HL-60/S4 treated with retinoic acid at 250 ng/mL for 4 days and 3 days (cell line): ENCODE data around the gene GNLY.

Source experiments
- in situ Hi-C: fragments of 300-500 bp; cut with MboI; formaldehyde crosslinking; loops from 2 replicates; pipeline ENCODE4 v1.7.0; 2022; ENCODE audit warnings: low sequenced_read_pairs

The GNLY gene

GRCh38 chr2:85740193-85740592 is 46.0 kb downstream of the GNLY start:
- in situ Hi-C loops = loop anchor here (5.0 kb wide), 1 partner anchor 72 kb away; no protein-coding TSS in a partner anchor

DNA sequence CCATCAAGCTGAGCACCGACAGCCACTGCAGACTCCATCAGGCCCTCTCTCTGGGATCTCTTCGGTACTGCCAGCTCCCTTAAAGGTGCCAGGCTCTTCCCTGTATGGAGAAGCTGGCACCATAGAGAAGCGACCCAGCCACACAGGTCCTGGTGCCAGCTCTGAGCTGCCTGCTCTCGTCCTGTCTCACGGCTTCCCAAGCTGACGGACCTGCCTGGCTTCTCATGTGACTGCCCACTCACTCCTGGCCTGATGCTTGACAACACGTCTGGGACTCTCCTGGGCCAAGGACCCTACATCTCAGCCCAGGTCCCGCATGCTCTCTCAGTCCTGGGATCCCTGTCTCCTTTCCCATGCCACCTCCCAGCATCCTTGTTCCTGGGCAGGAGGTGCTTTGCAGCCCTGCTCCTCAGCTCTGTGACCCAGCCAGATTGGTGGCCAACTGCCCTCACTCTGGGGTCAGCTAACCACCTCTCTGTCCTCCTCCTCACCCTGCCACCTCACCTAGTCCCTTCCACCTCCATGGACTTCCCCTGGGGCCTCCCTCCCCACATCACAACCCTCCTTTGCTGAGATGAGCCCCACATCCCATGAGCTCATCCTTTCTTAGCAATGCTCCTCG is 47.2 kb downstream of the GNLY start:
- in situ Hi-C loops = loop anchor here (5.0 kb wide), 1 partner anchor 71 kb away; no protein-coding TSS in a partner anchor

DNA sequence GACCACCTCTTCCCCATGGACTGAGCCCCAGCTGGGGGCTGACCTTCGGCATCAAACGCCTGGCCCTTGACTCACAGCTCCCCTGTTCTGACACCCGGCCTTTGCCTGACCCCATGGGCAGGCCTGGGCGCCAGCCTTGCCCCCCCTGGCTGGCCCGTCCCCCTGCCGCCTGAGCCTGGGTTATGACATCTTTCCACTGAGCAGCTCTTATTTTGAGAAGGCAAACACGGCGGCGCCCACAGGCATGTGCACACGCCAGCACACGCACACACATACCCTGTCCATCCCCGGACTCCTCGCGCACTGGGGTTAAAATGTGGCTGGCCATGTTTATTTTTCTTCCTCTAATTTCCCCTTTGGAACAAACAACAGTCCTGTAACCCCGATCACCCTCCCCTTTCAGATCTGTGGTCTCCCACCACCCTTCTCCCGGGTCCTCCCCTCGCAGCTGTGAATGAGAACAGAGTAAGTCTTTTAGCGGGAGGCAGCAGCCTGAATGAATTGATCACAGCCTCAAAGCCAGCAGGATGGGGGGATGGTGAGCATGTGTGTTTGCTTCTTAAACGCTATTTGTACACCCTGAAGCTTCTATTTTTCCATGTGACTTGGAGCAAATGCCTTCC is 47.8 kb downstream of the GNLY start:
- in situ Hi-C loops = loop anchor here (5.0 kb wide), 1 partner anchor 70 kb away; no protein-coding TSS in a partner anchor

- in situ Hi-C loops = loop anchor here (5.0 kb wide), 1 partner anchor 69 kb away; no protein-coding TSS in a partner anchor
Measured at GRCh38 chr2:85743304-85743978, 49.3 kb downstream of the GNLY start.

DNA sequence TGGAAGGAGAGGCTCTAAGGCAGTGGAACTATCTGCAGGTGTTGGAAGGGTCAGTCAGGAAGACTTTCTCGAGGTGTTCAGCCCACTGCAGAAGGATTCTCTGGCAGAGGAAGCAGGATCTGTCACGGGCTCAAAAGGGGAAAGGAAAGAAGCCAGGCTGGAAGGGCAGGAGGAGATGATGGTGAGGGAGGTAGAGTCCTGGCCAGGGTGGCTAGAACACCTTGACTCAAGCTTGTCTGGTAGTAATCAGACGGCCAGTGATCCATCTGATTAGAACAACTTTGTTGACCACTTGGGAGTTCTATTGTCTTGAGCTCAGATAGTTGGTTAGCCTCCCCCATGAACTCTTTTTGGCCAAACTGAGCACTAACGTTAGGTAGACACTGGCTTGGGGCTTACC is 49.9 kb downstream of the GNLY start:
- in situ Hi-C loops = loop anchor here (5.0 kb wide), 1 partner anchor 68 kb away; no protein-coding TSS in a partner anchor

DNA sequence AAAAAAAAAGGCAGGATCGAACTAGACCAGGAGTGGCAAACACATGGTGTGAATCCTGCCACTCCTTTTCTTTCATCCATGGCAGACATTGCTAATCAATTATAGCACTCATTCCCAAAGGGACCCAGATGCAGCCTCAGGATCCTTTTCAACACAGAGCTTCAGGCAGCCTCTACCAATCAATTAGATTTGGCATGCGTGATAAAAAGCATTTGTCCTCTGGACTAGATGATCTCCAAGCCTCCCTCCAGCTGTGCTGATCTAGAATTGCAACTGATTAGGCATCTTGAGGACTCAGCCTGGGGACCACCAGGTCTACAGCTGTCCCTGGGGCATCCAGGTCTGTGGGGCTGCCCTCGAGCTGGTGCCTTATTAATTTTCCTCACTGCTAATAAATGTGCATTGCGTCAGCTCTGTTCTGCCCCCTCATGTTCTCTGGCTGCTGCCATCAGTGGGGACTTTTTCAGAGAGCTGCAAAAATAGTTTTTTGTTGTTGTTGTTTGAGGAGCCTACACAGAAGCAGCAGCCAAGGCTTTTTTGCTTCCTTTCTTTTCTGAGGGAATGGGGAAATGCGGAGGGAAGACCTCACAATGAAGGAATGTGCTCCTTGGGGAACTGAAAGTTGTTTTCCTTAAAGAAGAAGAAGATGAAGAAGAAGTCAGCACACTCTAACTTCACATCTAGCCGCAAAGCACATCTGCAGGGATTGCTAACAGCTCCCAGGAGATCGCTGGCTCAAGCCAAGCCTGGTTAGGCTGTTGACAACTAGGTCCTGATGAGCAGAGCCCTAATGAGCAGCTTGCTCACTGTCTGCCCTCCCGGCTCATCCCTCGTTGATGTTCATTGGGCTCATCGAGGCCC is 50.8 kb downstream of the GNLY start:
- in situ Hi-C loops = loop anchor here (5.0 kb wide), 1 partner anchor 67 kb away; no protein-coding TSS in a partner anchor

GRCh38 chr2:85745619-85746018 is 51.5 kb downstream of the GNLY start:
- in situ Hi-C loops = no loop called here

GRCh38 chr2:85746321-85747004 is 52.3 kb downstream of the GNLY start:
- in situ Hi-C loops = no loop called here

DNA sequence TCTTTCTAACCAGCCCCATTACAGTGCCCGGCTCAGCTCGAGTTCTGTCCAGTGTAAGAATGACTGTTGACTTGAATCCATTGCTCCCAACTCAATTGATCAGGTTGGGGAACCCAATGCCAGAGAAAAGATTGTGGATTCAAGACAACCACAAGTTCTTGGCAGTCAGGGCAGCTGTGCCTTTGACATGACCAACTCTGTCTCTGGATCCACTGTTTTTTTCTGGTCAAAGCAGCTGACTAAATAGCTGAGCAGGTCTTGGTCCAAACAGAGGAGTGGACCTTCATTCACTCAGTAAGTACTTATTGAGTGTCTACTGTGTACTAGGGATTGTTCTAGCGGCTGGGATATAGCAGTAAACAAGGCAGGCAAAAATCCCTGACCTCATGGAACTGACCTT is 53.3 kb downstream of the GNLY start:
- in situ Hi-C loops = no loop called here

DNA sequence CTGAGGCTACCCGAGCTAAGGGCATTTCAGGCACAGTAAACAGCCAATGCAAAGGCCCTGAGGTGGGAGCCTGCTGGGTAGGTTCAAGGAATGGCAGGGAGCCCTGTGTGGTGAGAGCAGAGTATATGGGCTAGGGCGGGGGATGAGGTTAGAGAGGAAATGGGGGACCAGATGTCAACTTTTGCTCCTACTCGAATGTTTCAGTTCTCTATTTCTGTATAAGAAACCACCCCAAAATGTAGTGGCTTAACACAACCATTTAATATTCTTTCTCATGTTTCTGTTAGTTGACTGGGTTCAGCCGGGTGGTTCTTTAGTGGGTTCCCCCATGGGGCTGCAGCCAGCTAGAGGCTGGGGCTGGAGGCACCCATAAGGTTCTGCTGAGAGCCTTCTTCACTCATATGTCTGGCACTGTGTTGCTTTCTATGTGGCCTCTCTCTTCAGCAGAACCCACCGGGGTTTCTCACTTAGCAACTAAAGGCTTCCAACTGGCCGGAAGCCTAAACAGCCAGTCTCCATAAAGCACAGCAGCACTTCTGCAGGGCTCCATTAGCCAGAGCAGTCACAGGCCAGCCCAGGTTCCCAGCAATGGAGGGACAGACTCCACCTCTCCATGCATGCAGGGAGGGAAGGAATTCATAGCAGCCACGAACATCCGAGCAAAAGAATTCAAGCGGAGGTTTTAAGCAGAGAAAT is 54.0 kb downstream of the GNLY start:
- in situ Hi-C loops = no loop called here
